VCaP (cell line): ENCODE measurements around the gene LAMTOR1.

Experiments used
- H3K27ac ChIP-seq: fragments of 450-650 bp; 2 replicates; pipeline ENCODE4 v1.5.1; 2017
- TF ChIP-seq, protein P1 (sequence below): fragments of 450-650 bp; conservative IDR thresholded peaks from 2 replicates; pipeline ENCODE4 v1.5.1; 2017; ENCODE audit warnings: mild to moderate bottlenecking, moderate library complexity

The LAMTOR1 gene

DNA sequence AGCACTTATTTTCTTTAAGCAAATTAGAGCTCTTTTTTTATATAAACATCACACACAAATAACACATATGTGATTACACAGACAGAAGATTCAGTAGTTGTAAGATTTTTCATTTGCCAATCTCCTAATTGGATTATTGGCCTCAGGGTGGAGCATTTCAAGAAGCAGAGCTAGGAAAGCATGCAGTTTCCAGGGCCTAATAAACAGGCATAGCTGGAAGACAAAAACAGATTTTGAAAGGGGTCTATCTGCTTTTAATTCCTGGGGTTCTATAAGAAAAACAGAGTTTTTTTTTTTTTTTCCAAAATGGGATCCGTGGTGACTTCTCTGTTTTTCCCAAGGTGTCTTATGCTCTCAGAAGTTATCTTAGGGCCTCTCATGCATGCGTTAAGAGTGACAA, 24.8 kb upstream of the LAMTOR1 start:
- no peak overlapping the region for H3K27ac ChIP-seq
- TF ChIP-seq, protein P1, sequence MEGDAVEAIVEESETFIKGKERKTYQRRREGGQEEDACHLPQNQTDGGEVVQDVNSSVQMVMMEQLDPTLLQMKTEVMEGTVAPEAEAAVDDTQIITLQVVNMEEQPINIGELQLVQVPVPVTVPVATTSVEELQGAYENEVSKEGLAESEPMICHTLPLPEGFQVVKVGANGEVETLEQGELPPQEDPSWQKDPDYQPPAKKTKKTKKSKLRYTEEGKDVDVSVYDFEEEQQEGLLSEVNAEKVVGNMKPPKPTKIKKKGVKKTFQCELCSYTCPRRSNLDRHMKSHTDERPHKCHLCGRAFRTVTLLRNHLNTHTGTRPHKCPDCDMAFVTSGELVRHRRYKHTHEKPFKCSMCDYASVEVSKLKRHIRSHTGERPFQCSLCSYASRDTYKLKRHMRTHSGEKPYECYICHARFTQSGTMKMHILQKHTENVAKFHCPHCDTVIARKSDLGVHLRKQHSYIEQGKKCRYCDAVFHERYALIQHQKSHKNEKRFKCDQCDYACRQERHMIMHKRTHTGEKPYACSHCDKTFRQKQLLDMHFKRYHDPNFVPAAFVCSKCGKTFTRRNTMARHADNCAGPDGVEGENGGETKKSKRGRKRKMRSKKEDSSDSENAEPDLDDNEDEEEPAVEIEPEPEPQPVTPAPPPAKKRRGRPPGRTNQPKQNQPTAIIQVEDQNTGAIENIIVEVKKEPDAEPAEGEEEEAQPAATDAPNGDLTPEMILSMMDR: no peak

DNA sequence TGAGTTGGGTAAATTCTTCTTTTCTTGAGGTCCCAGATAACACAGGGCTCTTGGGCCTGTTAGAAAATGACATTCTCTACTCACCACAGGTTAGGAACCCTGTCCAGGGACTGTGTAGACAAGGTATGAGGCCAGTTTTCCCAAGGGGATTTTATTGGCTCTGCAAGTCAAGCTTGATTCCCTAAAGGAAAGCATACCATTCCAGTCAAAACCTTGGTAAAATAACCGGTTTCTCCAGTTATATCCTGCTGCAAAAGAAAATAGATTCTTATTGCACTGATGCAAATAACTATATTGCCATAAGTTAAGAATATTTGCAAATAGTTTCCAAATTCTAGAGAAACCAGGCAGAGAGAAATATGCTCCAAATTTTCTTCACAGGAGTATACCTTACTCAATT, 22.9 kb upstream of the LAMTOR1 start:
- TF ChIP-seq, protein P1: no peak
- no peak overlapping the region for H3K27ac ChIP-seq

DNA sequence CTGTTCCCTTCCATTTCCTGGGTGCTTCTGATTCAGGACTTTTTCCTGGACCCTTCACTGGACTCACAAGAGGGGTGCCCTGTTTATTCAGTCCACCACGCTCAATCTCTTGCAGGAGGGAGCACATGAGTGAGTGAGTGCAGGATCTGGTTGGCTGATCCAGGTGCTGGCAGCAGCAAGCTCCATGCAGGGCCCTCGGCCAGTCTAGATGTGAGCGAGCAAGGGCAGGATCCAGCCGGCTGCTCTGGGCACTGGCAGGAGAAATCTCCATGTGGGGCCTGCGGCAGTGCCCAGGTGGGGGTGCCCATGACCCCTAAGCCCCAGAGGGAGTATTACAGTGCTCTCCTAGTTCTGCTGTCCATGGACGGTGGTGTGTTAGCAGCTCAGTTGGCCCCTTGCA, 20.9 kb upstream of the LAMTOR1 start:
- no peak overlapping the region for H3K27ac ChIP-seq
- TF ChIP-seq, protein P1: no peak

DNA sequence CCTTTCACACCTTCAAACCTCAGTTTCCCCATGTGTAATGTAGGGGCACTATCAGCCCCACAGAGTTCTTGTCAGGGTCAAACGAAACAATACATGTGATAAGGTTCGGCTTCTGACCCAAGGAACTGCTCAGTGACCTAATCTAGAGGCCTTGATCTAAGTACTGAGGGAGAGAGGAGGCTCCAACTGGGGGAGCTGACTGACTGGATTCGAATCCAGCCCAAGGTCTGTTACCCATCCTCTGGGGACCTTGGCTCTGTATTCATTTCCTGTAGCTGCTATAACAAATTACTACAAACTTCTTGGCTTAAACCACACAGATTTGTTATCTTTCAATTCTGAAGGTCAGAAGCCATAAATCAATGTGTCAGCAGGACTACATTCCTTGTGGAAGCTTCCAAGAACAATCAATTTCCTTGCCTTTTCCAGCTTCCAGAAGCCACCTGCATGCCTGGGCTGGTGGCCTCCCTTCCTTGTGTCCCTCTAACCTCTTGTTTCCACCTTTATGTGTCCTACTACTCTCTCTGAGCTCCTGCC, 20.1 kb upstream of the LAMTOR1 start:
- TF ChIP-seq, protein P1: no peak
- H3K27ac ChIP-seq: no peak overlapping the region

DNA sequence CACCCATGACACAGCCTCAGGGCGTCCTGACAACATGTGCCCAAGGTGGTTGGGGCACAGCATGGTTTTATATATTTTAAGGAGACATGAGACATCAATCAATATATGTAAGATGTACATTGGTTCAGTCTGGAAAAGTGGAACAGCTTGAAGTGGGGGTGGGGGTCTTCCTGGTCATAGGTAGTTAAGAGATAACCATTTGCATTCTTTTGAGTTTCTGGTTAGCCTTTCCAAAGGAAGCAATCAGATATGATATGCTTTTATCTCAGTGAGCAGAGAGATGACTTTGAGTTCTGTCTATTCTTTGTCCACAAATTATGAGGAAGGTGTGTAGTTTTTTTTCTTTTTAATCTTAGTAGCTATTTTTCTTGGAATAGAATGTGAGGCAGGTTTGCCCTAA, 19.5 kb upstream of the LAMTOR1 start:
- TF ChIP-seq, protein P1: no peak
- no peak overlapping the region for H3K27ac ChIP-seq

DNA sequence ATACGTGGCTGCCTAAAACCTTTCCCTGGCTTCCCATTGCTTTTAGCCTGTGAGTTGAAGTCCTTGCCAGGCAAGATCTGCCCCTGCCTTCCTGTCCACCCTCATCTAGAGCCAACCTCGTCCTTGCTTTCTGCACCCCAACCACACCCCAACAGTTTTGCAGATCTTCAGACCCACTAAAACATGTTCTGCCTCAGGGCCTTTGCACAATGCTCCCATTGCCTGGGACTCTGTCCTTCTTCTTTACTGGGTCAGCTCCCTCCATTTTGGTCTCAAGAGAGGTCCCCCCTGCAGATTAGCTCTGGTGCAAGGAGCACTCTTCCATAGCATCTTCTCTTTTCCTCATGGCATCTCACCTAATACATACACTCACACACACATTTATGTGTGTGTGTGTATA, 17.8 kb upstream of the LAMTOR1 start:
- no peak overlapping the region for H3K27ac ChIP-seq
- TF ChIP-seq, protein P1: no peak

DNA sequence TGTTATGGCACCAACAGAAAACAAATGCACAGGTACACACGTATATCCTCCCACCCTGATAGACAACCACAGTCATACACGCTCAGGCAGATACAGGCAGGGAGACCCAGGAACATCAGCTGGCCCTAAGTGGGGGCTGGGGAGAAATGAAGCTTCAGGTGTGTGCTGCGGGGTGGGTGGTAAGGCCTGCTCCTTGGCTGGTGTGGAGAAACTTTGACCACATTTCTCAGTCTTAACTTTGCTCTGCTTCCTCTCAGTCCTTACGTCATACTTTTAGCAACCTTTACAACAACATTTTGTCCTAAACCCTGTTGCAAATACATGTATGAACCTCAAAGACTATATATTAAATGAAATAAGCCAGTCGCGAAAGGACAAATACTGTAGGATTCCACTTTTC, 16.1 kb upstream of the LAMTOR1 start:
- TF ChIP-seq, protein P1: no peak
- H3K27ac ChIP-seq: no peak overlapping the region
